IPS-20b (cell line): ENCODE measurements around the gene CDK5.
A peak's percentile ranks its signal among the peaks of the same experiment; 100 is the strongest.

Experiments used
- H3K27ac ChIP-seq: one replicate; pipeline ENCODE4 v1.5.1; 2013; ENCODE audit warnings: low read length
- H3K27me3 ChIP-seq: 2 replicates; pipeline ENCODE4 v1.6.1; 2013; ENCODE audit warnings: mild to moderate bottlenecking, low read length, inconsistent platforms; ENCODE audit not compliant: insufficient read depth
- H3K36me3 ChIP-seq: 2 replicates; pipeline ENCODE4 v1.6.1; 2013; ENCODE audit warnings: low read depth, mild to moderate bottlenecking, inconsistent platforms, low read length, moderate library complexity; ENCODE audit not compliant: insufficient read depth
- H3K4me1 ChIP-seq: 2 replicates; pipeline ENCODE4 v1.6.1; 2013; ENCODE audit warnings: mild to moderate bottlenecking, control low read depth, inconsistent platforms, low read length, moderate library complexity; ENCODE audit not compliant: insufficient read depth
- H3K4me3 ChIP-seq: 2 replicates; pipeline ENCODE4 v1.5.1; 2013; ENCODE audit warnings: mild to moderate bottlenecking, low read length, inconsistent platforms
- H3K9ac ChIP-seq: 2 replicates; pipeline ENCODE4 v1.6.1; 2013; ENCODE audit warnings: low read depth, mild to moderate bottlenecking, inconsistent platforms, low read length, moderate library complexity
- H3K9me3 ChIP-seq: 2 replicates; pipeline ENCODE4 v1.6.1; 2013; ENCODE audit warnings: mild to moderate bottlenecking, low read depth, low read length, inconsistent platforms; ENCODE audit not compliant: insufficient read depth

CDK5 gene

DNA sequence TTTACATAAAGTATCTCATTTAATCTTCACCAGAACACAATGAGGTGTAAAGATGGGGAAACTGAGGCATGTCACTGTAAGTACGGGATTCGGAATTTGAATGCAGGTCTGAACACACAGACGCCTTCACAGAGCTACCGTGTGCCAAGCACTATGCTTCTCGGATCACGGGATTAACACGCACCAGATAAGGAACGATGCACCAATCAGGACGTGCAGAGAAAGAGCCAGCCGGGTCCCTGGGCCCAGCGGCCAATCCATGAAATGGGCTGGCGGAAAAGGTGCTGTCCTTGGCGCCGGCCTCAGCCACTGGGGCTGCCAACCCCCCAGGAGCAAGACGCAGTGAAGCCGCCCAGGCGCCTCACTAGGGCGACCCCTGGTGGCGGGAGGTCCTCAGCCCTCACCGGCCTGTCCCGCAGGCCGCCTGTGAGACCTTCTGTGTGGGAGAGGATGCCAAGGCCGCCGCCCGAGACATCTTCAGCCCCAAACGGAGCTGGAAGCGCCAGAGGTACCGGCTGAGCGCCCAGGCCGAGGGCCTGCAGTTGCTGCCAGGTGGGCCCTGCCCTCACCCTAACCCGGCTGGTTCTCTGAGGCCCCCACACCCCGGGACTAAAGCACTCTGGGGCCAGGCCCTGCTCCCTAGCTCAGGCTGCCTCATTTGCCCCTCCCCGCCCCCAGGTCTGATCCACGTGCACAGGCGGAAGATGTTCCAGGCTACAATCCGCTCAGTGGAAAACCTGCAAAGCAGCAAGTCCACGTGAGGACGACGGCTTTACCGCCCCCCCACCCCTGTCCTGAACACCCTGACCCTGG, 49.0 kb downstream of the CDK5 start:
- Histone ChIP-seq H3K4me1 (peaks cover 19% of the 10 kb centered on the region; the same call in 1 of the 2 replicates), H3K27ac (no peak overlapping the region), H3K9ac (no peak overlapping the region), H3K36me3 (no peaks in the 10 kb centered on the region), H3K9me3 (no peaks in the 10 kb centered on the region), H3K4me3 (peak overlapping the region; percentile 11; the same call in 1 of the 2 replicates), H3K27me3 (peaks cover 12% of the 10 kb centered on the region)

DNA sequence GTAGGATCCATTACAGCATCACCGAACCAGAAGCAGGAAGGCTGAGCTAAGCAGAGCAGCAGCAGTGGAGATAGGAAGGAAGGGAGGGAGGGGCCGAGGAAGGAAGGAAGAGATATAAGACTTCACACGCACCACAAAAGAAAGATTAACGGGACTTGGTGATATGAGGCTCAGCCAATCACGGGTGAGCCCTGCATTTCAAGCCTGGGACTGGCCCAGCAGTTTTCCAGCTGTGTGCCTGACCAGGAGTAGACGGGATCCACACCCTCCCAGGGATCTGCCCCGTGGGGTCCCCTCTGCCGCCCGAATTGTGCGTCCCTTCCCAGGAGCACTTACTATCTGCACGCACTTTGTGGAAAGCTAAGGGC, 49.6 kb downstream of the CDK5 start:
- Histone ChIP-seq H3K4me3 (peak overlapping the region; percentile 11; the same call in 1 of the 2 replicates), H3K36me3 (no peaks in the 10 kb centered on the region), H3K27ac (no peak overlapping the region), H3K27me3 (peaks cover 10% of the 10 kb centered on the region), H3K9me3 (no peaks in the 10 kb centered on the region), H3K9ac (no peak overlapping the region), H3K4me1 (peaks cover 19% of the 10 kb centered on the region; the same call in 1 of the 2 replicates)

DNA sequence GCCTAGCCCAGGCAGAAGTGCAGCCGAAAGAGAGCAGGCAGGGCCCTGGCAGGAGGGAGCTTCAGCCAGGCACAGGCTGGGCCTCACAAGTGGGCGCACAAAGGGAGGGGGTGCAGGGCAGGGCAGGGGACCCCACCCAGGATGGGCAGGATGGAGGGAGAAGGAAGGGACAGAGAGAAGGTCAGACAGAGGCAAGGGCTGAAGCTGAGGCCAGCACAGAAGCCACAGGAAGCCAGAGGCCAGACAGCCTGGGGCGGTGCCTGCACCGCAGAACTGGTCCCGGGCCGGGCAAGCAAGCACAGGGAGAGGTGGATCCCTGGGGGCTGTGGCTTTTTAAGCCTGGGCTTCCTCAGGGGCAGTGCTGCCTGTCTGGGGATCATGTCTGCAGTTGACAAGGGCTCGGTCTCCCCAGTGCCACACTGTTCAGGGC, 50.2 kb downstream of the CDK5 start:
- peaks cover 4% of the 10 kb centered on the region for H3K27me3 ChIP-seq
- no peaks in the 10 kb centered on the region for H3K9me3 ChIP-seq
- H3K4me3 ChIP-seq: no peak overlapping the region
- no peak overlapping the region for H3K9ac ChIP-seq
- no peak overlapping the region for H3K27ac ChIP-seq
- peaks cover 17% of the 10 kb centered on the region; the same call in 1 of the 2 replicates for H3K4me1 ChIP-seq
- H3K36me3 ChIP-seq: no peaks in the 10 kb centered on the region

DNA sequence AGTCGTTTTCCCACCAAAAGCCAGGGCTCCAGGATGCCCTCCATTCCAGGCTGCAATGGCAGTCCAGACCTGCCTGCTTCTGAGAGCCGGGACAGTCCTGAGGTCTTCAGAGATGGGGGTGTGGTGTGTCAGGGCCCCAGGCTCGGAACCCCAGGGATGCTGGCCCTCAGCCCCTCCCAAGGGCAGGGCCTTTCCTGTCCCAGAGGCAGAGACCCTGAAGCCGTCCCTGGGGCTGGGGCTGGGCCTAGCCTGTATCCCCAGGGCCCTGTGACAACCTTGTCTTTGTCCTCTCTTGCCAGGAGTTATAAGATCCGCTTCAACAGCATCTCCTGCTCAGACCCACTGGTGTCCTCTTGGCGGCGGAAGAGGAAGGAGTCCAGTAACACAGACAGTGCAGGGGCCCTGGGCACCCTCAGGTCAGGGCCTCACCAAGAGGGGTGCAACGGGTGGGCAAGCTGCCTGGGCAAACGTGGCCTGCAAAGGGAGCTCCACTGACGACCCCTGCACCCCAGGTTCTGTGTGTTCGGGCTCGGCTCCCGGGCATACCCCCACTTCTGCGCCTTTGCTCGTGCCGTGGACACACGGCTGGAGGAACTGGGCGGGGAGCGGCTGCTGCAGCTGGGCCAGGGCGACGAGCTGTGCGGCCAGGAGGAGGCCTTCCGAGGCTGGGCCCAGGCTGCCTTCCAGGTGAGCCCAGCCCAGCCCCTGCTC, 51.0 kb downstream of the CDK5 start:
- Histone ChIP-seq H3K27me3 (no peaks in the 10 kb centered on the region; the same call in none of the 2 replicates), H3K4me1 (peaks cover 16% of the 10 kb centered on the region; the same call in 1 of the 2 replicates), H3K36me3 (no peaks in the 10 kb centered on the region), H3K27ac (no peak overlapping the region), H3K4me3 (no peak overlapping the region), H3K9ac (no peak overlapping the region), H3K9me3 (no peaks in the 10 kb centered on the region)

DNA sequence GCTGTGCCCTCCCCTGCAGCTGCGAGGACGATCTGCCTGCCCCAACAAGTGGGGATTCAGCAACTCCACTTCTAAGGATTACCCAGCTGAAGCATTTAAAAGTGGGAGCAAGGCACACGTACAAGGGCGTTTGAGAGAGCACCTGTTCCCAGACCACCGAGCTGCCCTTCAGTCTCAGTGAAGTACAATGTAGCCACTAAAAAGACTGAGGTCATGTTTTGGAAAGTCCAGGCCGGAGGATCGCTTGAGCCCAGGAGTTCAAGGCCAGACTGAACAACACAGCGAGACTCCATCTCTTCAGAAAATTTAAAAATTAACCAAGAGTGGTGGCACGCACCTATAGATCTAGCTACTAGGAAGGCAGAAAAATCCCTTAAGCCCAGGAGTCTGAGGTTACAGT, 52.1 kb downstream of the CDK5 start:
- Histone ChIP-seq H3K4me1 (peaks cover 13% of the 10 kb centered on the region; the same call in 1 of the 2 replicates), H3K9me3 (no peaks in the 10 kb centered on the region), H3K36me3 (no peaks in the 10 kb centered on the region), H3K27ac (no peak overlapping the region), H3K4me3 (no peak overlapping the region), H3K27me3 (no peaks in the 10 kb centered on the region), H3K9ac (no peak overlapping the region)
